Endothelial cell of umbilical vein (primary cell): ENCODE data around the gene SMIM3. TPM values are rescaled to one million over a fixed set of nuclear protein-coding genes. Genes with fewer than 3 reads are reported as not detected.

Experiments used
- BruUV-seq: library from RNA; stranded (reverse); fragments of 400-500 nt; replicated peaks from 2 replicates; lab custom pipeline; 2021; lab: Mats Ljungman, UMichigan
- CTCF ChIA-PET: fragments of 300-600, 350-600 bp; sonication (Branson Sonifier 250); formaldehyde crosslinking; loops from one replicate; lab custom pipeline; 2021; ENCODE audit warnings: antibody characterized with exemption, inconsistent platforms; lab: Charles Lee
- POLR2A ChIA-PET: fragments of 300-600, 350-600 bp; sonication (Branson Sonifier 250); formaldehyde crosslinking; loops from one replicate; lab custom pipeline; 2021; ENCODE audit warnings: antibody characterized with exemption, inconsistent platforms; lab: Charles Lee
- DNase-seq: peaks from one replicate; pipeline ENCODE4 v3.0.0-alpha.2; 2011; ENCODE audit warnings: low read depth, low spot score
- FAIRE-seq: peaks from 2 replicates; lab custom pipeline; 2011; peaks lifted over from hg19 to GRCh38; lab: Jason Lieb, UNC
- H2AFZ ChIP-seq: 2 replicates; pipeline ENCODE4 v1.6.0; 2012; ENCODE audit warnings: low read depth, low read length, control low read depth, inconsistent platforms
- H3K27ac ChIP-seq: 2 replicates; pipeline ENCODE4 v1.5.1; 2011; ENCODE audit warnings: low read depth, mild to moderate bottlenecking, control low read depth, low read length, moderate library complexity; ENCODE audit not compliant: insufficient read depth
- H3K27me3 ChIP-seq, 2 experiments: 2 replicates each; pipeline versions ENCODE4 v1.6.0 to v1.6.1; 2011; ENCODE audit warnings: low read length in 2 of 2, mixed read lengths in 1 of 2; ENCODE audit not compliant: control insufficient read depth in 2 of 2, insufficient read depth in 2 of 2
- H3K36me3 ChIP-seq, 2 experiments: 2 replicates in 1 of 2; 3 replicates in 1 of 2; pipeline ENCODE4 v1.5.1; 2011; ENCODE audit warnings: low read length in 2 of 2, mild to moderate bottlenecking in 1 of 2, moderate library complexity in 1 of 2; ENCODE audit not compliant: control insufficient read depth in 2 of 2, insufficient read depth in 2 of 2; ENCODE audit errors: extremely low read depth in 1 of 2
- H3K4me1 ChIP-seq: 3 replicates; pipeline ENCODE4 v1.5.1; 2011; ENCODE audit warnings: mild to moderate bottlenecking, low read length; ENCODE audit not compliant: control insufficient read depth, insufficient read depth; ENCODE audit errors: extremely low read depth
- H3K4me2 ChIP-seq: 2 replicates; pipeline ENCODE4 v1.6.1; 2011; ENCODE audit warnings: low read length, control low read depth, mixed read lengths; ENCODE audit not compliant: insufficient read depth
- H3K4me3 ChIP-seq, 3 experiments: fragments of 200-600 bp in 1 of 3; sonication (generic), shearing (Covaris generic) in 1 of 3; replicated peaks in 1 of 3; 2 replicates each; pipeline ENCODE4 v1.5.1; 2011 to 2016; ENCODE audit warnings: control low read depth in 3 of 3, low read length in 3 of 3, mild to moderate bottlenecking in 2 of 3, inconsistent platforms in 1 of 3, low read depth in 1 of 3, moderate library complexity in 1 of 3; ENCODE audit not compliant: insufficient read depth in 1 of 3
- H3K79me2 ChIP-seq: 2 replicates; pipeline ENCODE4 v1.6.0; 2012; ENCODE audit warnings: low read length, inconsistent platforms; ENCODE audit not compliant: control insufficient read depth, insufficient read depth
- H3K9ac ChIP-seq: replicated peaks from 2 replicates; pipeline ENCODE3; 2011; ENCODE audit warnings: low read length, control low read depth; ENCODE audit not compliant: insufficient read depth; ENCODE audit errors: extremely low read depth
- H3K9me1 ChIP-seq: replicated peaks from 3 replicates; pipeline ENCODE4 v1.6.0; 2011; ENCODE audit warnings: mild to moderate bottlenecking, low read length; ENCODE audit not compliant: control insufficient read depth, insufficient read depth; ENCODE audit errors: extremely low read depth
- H3K9me3 ChIP-seq: replicated peaks from 2 replicates; pipeline ENCODE4 v1.5.1; 2012; ENCODE audit warnings: low read length, inconsistent platforms; ENCODE audit not compliant: control insufficient read depth, insufficient read depth
- H4K20me1 ChIP-seq: replicated peaks from 2 replicates; pipeline ENCODE3; 2011; ENCODE audit warnings: mild to moderate bottlenecking, low read length; ENCODE audit not compliant: control insufficient read depth, insufficient read depth; ENCODE audit errors: extremely low read depth
- EZH2 ChIP-seq: IDR thresholded peaks from 2 replicates; pipeline ENCODE4 v1.6.1; 2012; ENCODE audit warnings: borderline replicate concordance, low read depth, mild to moderate bottlenecking, moderate library complexity, low read length, inconsistent platforms; ENCODE audit not compliant: severe bottlenecking
- FOS ChIP-seq: IDR thresholded peaks from 2 replicates; pipeline ENCODE4 v1.6.1; 2011; ENCODE audit warnings: mild to moderate bottlenecking, low read length, moderate library complexity, borderline replicate concordance; ENCODE audit not compliant: insufficient read depth
- GATA2 ChIP-seq: IDR thresholded peaks from 2 replicates; pipeline ENCODE4 v1.7.0; 2011; ENCODE audit warnings: low read depth, mild to moderate bottlenecking, moderate library complexity, mixed read lengths, low read length; ENCODE audit not compliant: insufficient read length, insufficient read depth
- JUN ChIP-seq: IDR thresholded peaks from 2 replicates; pipeline ENCODE4 v1.6.1; 2011; ENCODE audit warnings: borderline replicate concordance, low read depth; ENCODE audit not compliant: insufficient read length, insufficient read depth
- MYC ChIP-seq: IDR thresholded peaks from one replicate; pipeline ENCODE4 v1.6.1; 2011; ENCODE audit warnings: mild to moderate bottlenecking, low read depth, low read length
- POLR2A ChIP-seq: IDR thresholded peaks from 2 replicates; pipeline ENCODE4 v1.6.1; 2012; ENCODE audit warnings: low read depth, mild to moderate bottlenecking, control low read depth, low read length
- POLR2AphosphoS5 ChIP-seq: IDR thresholded peaks from 2 replicates; pipeline ENCODE4 v1.6.1; 2012; ENCODE audit warnings: low read depth, mild to moderate bottlenecking, control low read depth, low read length, moderate library complexity; ENCODE audit not compliant: insufficient read depth
- dilution Hi-C: fragments of 300-500 bp; cut with MboI; formaldehyde crosslinking; loops from one replicate; pipeline ENCODE4 v1.15.0; 2019; ENCODE audit warnings: low sequenced_read_pairs; ENCODE audit not compliant: extremely low pct_ligation_motif_present
- intact Hi-C: fragments of 100-400 bp; cut with micrococcal nuclease; formaldehyde crosslinking; loops from one replicate; pipeline ENCODE4 v1.10.0; 2022
- polyA plus RNA-seq, 4 experiments: library from polyadenylated mRNA; depleted of rRNA in 3 of 4; stranded (reverse) in 3 of 4; unstranded in 1 of 4; fragments of >200 nt; gene quantifications; 2 replicates each; pipeline versions ENCODE4 v1.2.1 to v1.2.3, GENCODE V29; 2011 to 2012; ENCODE audit warnings: missing spikeins in 1 of 4
- total RNA-seq: library from RNA; stranded (reverse); gene quantifications from 2 replicates; pipeline ENCODE4 v1.2.3, GENCODE V29; 2021
- TF ChIP-seq, protein P1 (sequence below), 2 donors: IDR thresholded peaks; 1 replicate in 1 of 2; 2 replicates in 1 of 2; pipeline ENCODE4 v1.5.1; 2011; ENCODE audit warnings: low read length in 2 of 2, mild to moderate bottlenecking in 2 of 2, moderate library complexity in 2 of 2, control low read depth in 1 of 2, inconsistent platforms in 1 of 2, low read depth in 1 of 2; ENCODE audit not compliant: insufficient read depth in 1 of 2; ENCODE audit errors: extremely low read depth in 1 of 2
- TF ChIP-seq, protein P2 (sequence below): IDR thresholded peaks from 2 replicates; pipeline ENCODE4 v1.6.1; 2011; ENCODE audit not compliant: insufficient read depth, insufficient read length

The SMIM3 gene
- total and polyA plus RNA-seq, 2 donors (not counting 3 experiments of a cell fraction or from before 2014, with no cell fraction given), result 1.0 to 2.0 TPM

DNA sequence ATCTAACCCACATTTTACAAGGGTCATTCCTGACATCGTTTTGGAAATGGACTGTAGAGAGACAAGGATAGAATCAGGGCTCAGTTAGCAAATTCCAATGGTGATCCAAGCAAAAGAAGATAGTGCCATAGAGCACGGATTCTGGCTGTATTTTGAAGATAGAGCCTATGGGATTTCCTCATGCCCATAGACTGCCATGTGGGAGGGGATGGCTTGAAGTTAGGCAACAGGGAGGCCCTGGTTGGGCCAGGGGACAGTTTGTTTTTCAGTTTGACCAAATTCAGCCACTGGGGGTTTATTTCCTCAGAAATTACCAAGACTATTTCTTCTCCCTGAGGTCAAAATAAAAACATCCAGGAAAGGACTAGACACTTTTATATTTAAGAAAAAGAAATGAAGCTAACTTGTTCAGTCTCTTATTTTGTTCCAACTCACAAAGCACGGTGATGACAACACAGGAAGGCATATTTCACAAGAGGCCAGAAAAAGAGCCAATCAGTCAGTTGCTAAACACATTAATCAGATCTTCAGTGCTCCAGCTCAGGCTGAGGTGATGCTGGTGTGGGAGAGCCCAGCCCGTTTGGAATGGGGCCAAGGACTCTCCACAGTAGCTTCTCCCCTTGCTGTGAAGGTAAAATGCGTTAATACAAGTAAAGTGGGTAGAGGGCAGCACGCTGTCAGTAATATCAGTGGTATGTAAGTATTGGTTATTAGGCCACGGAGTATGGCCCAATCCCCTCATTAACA lies 15.4 kb upstream of the SMIM3 start:
- no peaks in the 10 kb centered on the region for H3K9me1 ChIP-seq
- dilution Hi-C loops, result no loop called here
- peaks cover under 1% of the 10 kb centered on the region for H3K79me2 ChIP-seq
- H3K9ac ChIP-seq, result no peak overlapping the region
- FAIRE-seq (no peak), DNase-seq (no peak)
- TF ChIP-seq, protein P1, sequence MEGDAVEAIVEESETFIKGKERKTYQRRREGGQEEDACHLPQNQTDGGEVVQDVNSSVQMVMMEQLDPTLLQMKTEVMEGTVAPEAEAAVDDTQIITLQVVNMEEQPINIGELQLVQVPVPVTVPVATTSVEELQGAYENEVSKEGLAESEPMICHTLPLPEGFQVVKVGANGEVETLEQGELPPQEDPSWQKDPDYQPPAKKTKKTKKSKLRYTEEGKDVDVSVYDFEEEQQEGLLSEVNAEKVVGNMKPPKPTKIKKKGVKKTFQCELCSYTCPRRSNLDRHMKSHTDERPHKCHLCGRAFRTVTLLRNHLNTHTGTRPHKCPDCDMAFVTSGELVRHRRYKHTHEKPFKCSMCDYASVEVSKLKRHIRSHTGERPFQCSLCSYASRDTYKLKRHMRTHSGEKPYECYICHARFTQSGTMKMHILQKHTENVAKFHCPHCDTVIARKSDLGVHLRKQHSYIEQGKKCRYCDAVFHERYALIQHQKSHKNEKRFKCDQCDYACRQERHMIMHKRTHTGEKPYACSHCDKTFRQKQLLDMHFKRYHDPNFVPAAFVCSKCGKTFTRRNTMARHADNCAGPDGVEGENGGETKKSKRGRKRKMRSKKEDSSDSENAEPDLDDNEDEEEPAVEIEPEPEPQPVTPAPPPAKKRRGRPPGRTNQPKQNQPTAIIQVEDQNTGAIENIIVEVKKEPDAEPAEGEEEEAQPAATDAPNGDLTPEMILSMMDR (IDR thresholded peaks at IDR 0.05; ENCODE audit: extremely low read depth in 1 of 2, insufficient read depth in 1 of 2, low read depth in 1 of 2, low read length in 2 of 2), result no peak
- TF ChIP-seq JUN (no peak), MYC (no peak), FOS (no peak), GATA2 (no peak), POLR2AphosphoS5 (no peak), EZH2 (no peak), POLR2A (no peak)
- TF ChIP-seq, protein P2, sequence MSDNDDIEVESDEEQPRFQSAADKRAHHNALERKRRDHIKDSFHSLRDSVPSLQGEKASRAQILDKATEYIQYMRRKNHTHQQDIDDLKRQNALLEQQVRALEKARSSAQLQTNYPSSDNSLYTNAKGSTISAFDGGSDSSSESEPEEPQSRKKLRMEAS, result no peak
- no peaks in the 10 kb centered on the region for H3K9me3 ChIP-seq
- no peak overlapping the region for H3K4me2 ChIP-seq
- peaks cover 13 to 19% of the 10 kb centered on the region in 2 experiments for H3K27me3 ChIP-seq
- H4K20me1 ChIP-seq, result no peaks in the 10 kb centered on the region
- H3K27ac ChIP-seq, result no peak overlapping the region
- intact Hi-C loops, result no loop called here
- peaks cover 2% of the 10 kb centered on the region for H3K4me1 ChIP-seq
- no peaks in the 10 kb centered on the region for H3K36me3 ChIP-seq
- no peak overlapping the region for H2AFZ ChIP-seq
- BruUV-seq, result no TSS peak
- ChIA-PET POLR2A (no interaction called here), CTCF (interaction anchor here (1.0 to 2.3 kb wide), 3 partner anchors 15 to 38 kb away, joined by 4 to 9 read pairs (median 4); partner anchors contain the start of gene SMIM3)
- H3K4me3 ChIP-seq, result no peak overlapping the region
